Measurements from ENCODE around the gene IL16.

DNA sequence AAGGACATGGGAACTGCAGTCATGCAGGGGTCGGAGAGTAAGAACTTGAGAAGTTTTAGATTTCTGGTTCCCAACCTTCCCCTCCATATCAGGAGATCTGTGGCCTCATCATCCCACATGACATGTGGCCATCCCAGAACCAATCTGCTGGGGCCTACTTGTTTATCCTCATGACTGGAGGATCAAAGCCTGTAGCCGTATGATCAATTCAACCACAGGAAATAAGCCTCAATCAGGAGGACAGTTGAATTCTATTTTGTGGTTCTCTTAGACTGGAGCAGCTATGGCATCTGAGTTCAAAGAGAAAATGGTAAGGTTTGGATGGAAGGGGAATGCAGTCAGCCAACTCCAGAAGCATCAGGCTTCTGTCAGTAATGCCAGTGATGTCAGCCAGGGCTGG, 57.2 kb downstream of the IL16 start:
- TF ChIP-seq, protein P1, sequence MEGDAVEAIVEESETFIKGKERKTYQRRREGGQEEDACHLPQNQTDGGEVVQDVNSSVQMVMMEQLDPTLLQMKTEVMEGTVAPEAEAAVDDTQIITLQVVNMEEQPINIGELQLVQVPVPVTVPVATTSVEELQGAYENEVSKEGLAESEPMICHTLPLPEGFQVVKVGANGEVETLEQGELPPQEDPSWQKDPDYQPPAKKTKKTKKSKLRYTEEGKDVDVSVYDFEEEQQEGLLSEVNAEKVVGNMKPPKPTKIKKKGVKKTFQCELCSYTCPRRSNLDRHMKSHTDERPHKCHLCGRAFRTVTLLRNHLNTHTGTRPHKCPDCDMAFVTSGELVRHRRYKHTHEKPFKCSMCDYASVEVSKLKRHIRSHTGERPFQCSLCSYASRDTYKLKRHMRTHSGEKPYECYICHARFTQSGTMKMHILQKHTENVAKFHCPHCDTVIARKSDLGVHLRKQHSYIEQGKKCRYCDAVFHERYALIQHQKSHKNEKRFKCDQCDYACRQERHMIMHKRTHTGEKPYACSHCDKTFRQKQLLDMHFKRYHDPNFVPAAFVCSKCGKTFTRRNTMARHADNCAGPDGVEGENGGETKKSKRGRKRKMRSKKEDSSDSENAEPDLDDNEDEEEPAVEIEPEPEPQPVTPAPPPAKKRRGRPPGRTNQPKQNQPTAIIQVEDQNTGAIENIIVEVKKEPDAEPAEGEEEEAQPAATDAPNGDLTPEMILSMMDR (IDR thresholded peaks at IDR 0.05 in 8 of 11, conservative IDR thresholded peaks at IDR 0.05 in 3 of 11): no peak
- TF ChIP-seq POLR2A (IDR thresholded peaks at IDR 0.05) (no peak), POLR2AphosphoS5 (IDR thresholded peaks at IDR 0.05) (no peak)
